B cell (primary cell): ENCODE measurements around the gene SP6. TPM values are rescaled to one million over a fixed set of nuclear protein-coding genes. Genes with fewer than 3 reads are reported as not detected.

ENCODE experiments used
- ATAC-seq: fragments of 200-7000 bp; cut with Tn5 transposase; one replicate; pipeline ENCODE4 v1.10.0; 2021; ENCODE audit warnings: low read depth, mild to moderate bottlenecking, moderate number of reproducible peaks, moderate library complexity
- CTCF ChIA-PET: fragments of 350-600 bp; sonication (Branson Sonifier 250); formaldehyde crosslinking; loops from one replicate; lab custom pipeline; 2021; ENCODE audit warnings: antibody characterized with exemption, inconsistent platforms; lab: Charles Lee
- POLR2A ChIA-PET: fragments of 350-600 bp; sonication (Branson Sonifier 250); formaldehyde crosslinking; loops from one replicate; lab custom pipeline; 2021; ENCODE audit warnings: antibody characterized with exemption; lab: Charles Lee
- DNase-seq: peaks from one replicate; pipeline ENCODE4 v3.0.0; 2013
- H2AFZ ChIP-seq: 2 replicates; pipeline ENCODE4 v1.6.1; 2012; ENCODE audit warnings: mild to moderate bottlenecking, low read depth, low read length; ENCODE audit not compliant: insufficient read depth, poor library complexity, severe bottlenecking
- H3K27ac ChIP-seq, 2 donors: 1 replicate in 1 of 2; 2 replicates in 1 of 2; pipeline ENCODE4 v1.5.1; 2012 to 2013; ENCODE audit warnings: low read length in 2 of 2, mild to moderate bottlenecking in 2 of 2, moderate library complexity in 1 of 2
- H3K27me3 ChIP-seq, 4 experiments: fragments of 200-600 bp in 1 of 4; sonication (generic) in 1 of 4; replicated peaks in 1 of 4; 1 replicate in 2 of 4; 2 replicates in 2 of 4; pipeline versions ENCODE4 v1.6.1 to v1.7.0; 2013 to 2016; ENCODE audit warnings: low read length in 3 of 4, mild to moderate bottlenecking in 2 of 4, mixed read lengths in 1 of 4, moderate library complexity in 1 of 4; ENCODE audit not compliant: insufficient read depth in 4 of 4, control insufficient read depth in 3 of 4; ENCODE audit errors: control extremely low read depth in 1 of 4
- H3K36me3 ChIP-seq, 2 experiments: replicated peaks in 1 of 2; 1 replicate in 1 of 2; 2 replicates in 1 of 2; pipeline versions ENCODE4 v1.6.1 to v1.7.1; 2013; ENCODE audit warnings: low read length in 1 of 2; ENCODE audit not compliant: insufficient read depth in 2 of 2, control insufficient read depth in 1 of 2; ENCODE audit errors: control extremely low read depth in 1 of 2, extremely low read depth in 1 of 2
- H3K4me1 ChIP-seq, 2 donors: fragments of 200-600 bp in 1 of 2; sonication (generic) in 1 of 2; 1 replicate in 1 of 2; 2 replicates in 1 of 2; pipeline versions ENCODE4 v1.5.1 to v1.6.1; 2013 to 2017; ENCODE audit warnings: low read length in 2 of 2; ENCODE audit not compliant: control insufficient read depth in 2 of 2, insufficient read depth in 2 of 2
- H3K4me2 ChIP-seq: replicated peaks from 2 replicates; pipeline ENCODE3; 2012; ENCODE audit warnings: mild to moderate bottlenecking, low read depth, low read length; ENCODE audit not compliant: poor library complexity, severe bottlenecking
- H3K4me3 ChIP-seq, 5 experiments: fragments of 200-600 bp in 1 of 5; sonication (generic) in 1 of 5; 1 replicate in 3 of 5; 2 replicates in 2 of 5; pipeline versions ENCODE4 v1.5.1 to v1.7.0; 2011 to 2016; ENCODE audit warnings: low read length in 4 of 5, mild to moderate bottlenecking in 4 of 5, low read depth in 2 of 5, control low read depth in 1 of 5, moderate library complexity in 1 of 5; ENCODE audit not compliant: insufficient read depth in 1 of 5; ENCODE audit errors: control extremely low read depth in 1 of 5, extremely low read depth in 1 of 5
- H3K79me2 ChIP-seq: fragments of 200-600 bp; sonication (generic); one replicate; pipeline ENCODE4 v1.6.0; 2016; ENCODE audit warnings: low read length; ENCODE audit not compliant: control insufficient read depth, insufficient read depth
- H3K9ac ChIP-seq: fragments of 200-600 bp; sonication (generic); 2 replicates; pipeline ENCODE4 v1.6.1; 2017; ENCODE audit warnings: mild to moderate bottlenecking, low read length, moderate library complexity
- H3K9me3 ChIP-seq, 3 donors: one replicate each; pipeline versions ENCODE4 v1.6.1 to v1.7.1; 2013; ENCODE audit warnings: low read length in 2 of 3; ENCODE audit not compliant: control insufficient read depth in 2 of 3, insufficient read depth in 1 of 3; ENCODE audit errors: control extremely low read depth in 1 of 3
- H4K20me1 ChIP-seq: 2 replicates; pipeline ENCODE4 v1.6.0; 2012; ENCODE audit warnings: mild to moderate bottlenecking, low read length; ENCODE audit not compliant: insufficient read depth, control insufficient read depth, poor library complexity, severe bottlenecking
- H3K27ac Mint-ChIP-seq: one replicate; pipeline ENCODE4 v1.8.0; 2021; ENCODE audit warnings: mixed read lengths
- H3K27me3 Mint-ChIP-seq: one replicate; pipeline ENCODE4 v1.8.0; 2021; ENCODE audit warnings: mixed read lengths
- H3K4me1 Mint-ChIP-seq: one replicate; pipeline ENCODE4 v1.8.0; 2021; ENCODE audit warnings: mixed read lengths
- H3K4me3 Mint-ChIP-seq: one replicate; pipeline ENCODE4 v1.8.0; 2021; ENCODE audit warnings: mixed read lengths
- H3K9me3 Mint-ChIP-seq: one replicate; pipeline ENCODE4 v1.8.0; 2022; ENCODE audit warnings: mixed read lengths; ENCODE audit not compliant: insufficient read depth
- EZH2 ChIP-seq: IDR thresholded peaks from 2 replicates; pipeline ENCODE4 v1.6.1; 2012; ENCODE audit warnings: borderline replicate concordance, low read depth, mild to moderate bottlenecking, moderate library complexity, low read length; ENCODE audit not compliant: insufficient read depth, poor library complexity, severe bottlenecking
- WGBS: methylation state at CpG from one replicate; pipeline ENCODE4 v1.1.5; 2013; ENCODE audit warnings: missing lambda C conversion rate; ENCODE audit not compliant: insufficient coverage; 5-methylcytosine and 5-hydroxymethylcytosine counted together
- intact Hi-C: fragments of 100-400 bp; cut with micrococcal nuclease; formaldehyde crosslinking; loops from one replicate; pipeline ENCODE4 v1.10.0; 2022
- polyA plus RNA-seq: library from polyadenylated mRNA; depleted of rRNA; stranded (reverse); fragments of >200 nt; gene quantifications from 2 replicates; pipeline ENCODE4 v1.2.3, GENCODE V29; 2012
- total RNA-seq, 2 donors: library from RNA; stranded (reverse); fragments of 120-200 nt in 1 of 2; gene quantifications; 1 replicate in 1 of 2; 2 replicates in 1 of 2; pipeline versions ENCODE4 v1.2.3 to v1.2.4, GENCODE V29; 2013 to 2022
- TF ChIP-seq, protein P1 (sequence below): fragments of 200-600 bp; IDR thresholded peaks from one replicate; pipeline ENCODE4 v1.8.0; 2022; ENCODE audit warnings: antibody characterized with exemption, mild to moderate bottlenecking

The SP6 gene
- total and polyA plus RNA-seq, 2 donors (not counting 1 experiment from before 2014, with no cell fraction given) = 0.04 TPM; not detected in 1

DNA sequence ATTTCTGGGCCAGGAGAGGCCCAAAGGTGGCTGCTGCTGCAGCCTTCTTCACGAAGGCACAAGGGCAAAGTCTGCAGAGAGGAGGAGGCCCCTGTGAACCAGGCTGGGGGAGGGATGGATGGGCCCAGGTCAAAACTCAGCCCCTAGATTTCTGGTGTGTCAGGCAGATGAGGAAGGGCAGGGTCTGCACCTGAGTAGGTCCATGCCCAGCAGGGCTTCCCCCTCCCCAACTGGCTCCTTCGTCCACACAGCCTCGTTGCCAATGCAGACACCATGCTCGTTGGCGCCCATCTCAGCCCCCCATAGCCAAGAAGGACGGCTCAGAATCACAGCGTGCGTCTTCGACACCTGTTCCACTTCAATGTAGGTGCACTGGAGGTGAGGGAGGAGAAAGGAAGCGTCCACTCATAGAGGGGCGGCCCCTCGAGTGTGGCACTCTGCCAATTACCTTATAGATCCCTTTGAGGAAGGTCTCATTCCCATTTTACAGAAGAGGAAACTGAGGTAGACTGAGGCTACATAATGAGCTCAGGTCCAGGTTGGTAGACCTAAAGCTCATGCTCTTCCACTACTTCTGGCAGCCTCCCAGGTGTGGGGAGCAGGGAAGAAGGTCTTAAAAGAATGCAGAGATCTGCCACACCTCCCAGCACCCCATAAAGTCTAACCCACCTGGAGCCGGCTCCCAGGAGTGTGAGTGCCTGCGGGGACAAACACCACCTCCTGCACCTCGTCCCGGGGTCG lies 10.8 kb downstream of the SP6 start:
- Mint-ChIP-seq H3K4me3 (peak overlapping the region; percentile 97), H3K27me3 (peaks cover 12% of the 10 kb centered on the region), H3K4me1 (peaks cover 26% of the 10 kb centered on the region), H3K27ac (peak overlapping the region; percentile 6), H3K9me3 (no peaks in the 10 kb centered on the region)
- ChIA-PET POLR2A (interaction anchor here (0.6 to 1.6 kb wide), 4 partner anchors 9 to 225 kb away, joined by 3 to 14 read pairs (median 6); partner anchors contain the start of genes CDK5RAP3, LRRC46 and MRPL10), CTCF (interaction anchor here (1.0 to 19.9 kb wide), 11 partner anchors 9 to 175 kb away, joined by 3 to 436 read pairs (median 6); partner anchors contain the start of genes CDK5RAP3, LRRC46, MRPL10 and SP2)
- Histone ChIP-seq H4K20me1 (no peaks in the 10 kb centered on the region), H3K4me1 (peaks cover 9 to 18% of the 10 kb centered on the region in 2 donors), H3K27ac (peak overlapping the region in 1 of 2 donors; percentile 75), H3K79me2 (peaks cover 11% of the 10 kb centered on the region), H3K36me3 (peaks cover 0 to 15% of the 10 kb centered on the region in 2 experiments), H3K9ac (peak overlapping the region; percentile 83), H3K4me2 (peak overlapping the region; percentile 89), H2AFZ (peak overlapping the region; percentile 95), H3K4me3 (peak overlapping the region; percentile 5 to 87 (median 79)), H3K9me3 (no peaks in the 10 kb centered on the region), H3K27me3 (peaks cover 0 to 15% (median 9%) of the 10 kb centered on the region in 4 experiments)
- intact Hi-C loops = loop anchor here (2.0 kb wide), 3 partner anchors 101 to 185 kb away; partner anchors contain the start of genes CDK5RAP3 and PNPO
- TF ChIP-seq EZH2 = no peak
- TF ChIP-seq, protein P1, sequence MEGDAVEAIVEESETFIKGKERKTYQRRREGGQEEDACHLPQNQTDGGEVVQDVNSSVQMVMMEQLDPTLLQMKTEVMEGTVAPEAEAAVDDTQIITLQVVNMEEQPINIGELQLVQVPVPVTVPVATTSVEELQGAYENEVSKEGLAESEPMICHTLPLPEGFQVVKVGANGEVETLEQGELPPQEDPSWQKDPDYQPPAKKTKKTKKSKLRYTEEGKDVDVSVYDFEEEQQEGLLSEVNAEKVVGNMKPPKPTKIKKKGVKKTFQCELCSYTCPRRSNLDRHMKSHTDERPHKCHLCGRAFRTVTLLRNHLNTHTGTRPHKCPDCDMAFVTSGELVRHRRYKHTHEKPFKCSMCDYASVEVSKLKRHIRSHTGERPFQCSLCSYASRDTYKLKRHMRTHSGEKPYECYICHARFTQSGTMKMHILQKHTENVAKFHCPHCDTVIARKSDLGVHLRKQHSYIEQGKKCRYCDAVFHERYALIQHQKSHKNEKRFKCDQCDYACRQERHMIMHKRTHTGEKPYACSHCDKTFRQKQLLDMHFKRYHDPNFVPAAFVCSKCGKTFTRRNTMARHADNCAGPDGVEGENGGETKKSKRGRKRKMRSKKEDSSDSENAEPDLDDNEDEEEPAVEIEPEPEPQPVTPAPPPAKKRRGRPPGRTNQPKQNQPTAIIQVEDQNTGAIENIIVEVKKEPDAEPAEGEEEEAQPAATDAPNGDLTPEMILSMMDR = no peak
- 60% methylated on average over 14 of the region's 17 CpGs for WGBS
- ATAC-seq (no peak), DNase-seq (no peak)

DNA sequence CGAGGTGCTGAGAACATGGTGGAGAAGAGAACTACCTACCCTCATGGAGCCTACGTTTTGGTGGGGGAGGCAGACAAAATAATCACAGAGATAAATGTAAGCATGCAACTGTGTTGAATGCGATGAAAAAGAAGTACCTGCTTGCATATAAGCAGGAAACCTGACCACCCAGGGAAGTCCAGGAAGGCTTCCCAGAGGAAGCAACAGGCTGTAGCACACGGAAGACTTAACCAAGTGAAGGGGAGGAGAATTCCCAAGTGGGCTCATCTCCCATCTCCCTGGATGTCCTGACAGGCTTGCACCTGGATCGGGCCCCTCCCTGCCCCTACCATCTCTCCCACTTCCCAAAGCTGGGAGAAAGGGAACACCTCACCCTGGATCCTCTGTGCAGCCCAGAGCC lies 11.9 kb downstream of the SP6 start:
- Histone ChIP-seq H3K4me1 (peaks cover 9 to 18% of the 10 kb centered on the region in 2 donors), H3K79me2 (peaks cover 11% of the 10 kb centered on the region), H3K9ac (no peak overlapping the region), H3K4me2 (no peak overlapping the region), H3K27me3 (peaks cover 0 to 4% (median 2%) of the 10 kb centered on the region in 4 experiments), H3K4me3 (no peak overlapping the region), H2AFZ (no peak overlapping the region), H3K9me3 (no peaks in the 10 kb centered on the region), H3K36me3 (peaks cover 0 to 15% of the 10 kb centered on the region in 2 experiments), H4K20me1 (no peaks in the 10 kb centered on the region), H3K27ac (no peak overlapping the region)
- no peak for DNase-seq
- H3K27ac Mint-ChIP-seq = no peak overlapping the region
- no peaks in the 10 kb centered on the region for H3K9me3 Mint-ChIP-seq
- POLR2A ChIA-PET = no interaction called here
- 100% methylated on average over 3 of the region's 5 CpGs for WGBS
- peak overlapping the region; percentile 47 for H3K4me3 Mint-ChIP-seq
- peaks cover 3% of the 10 kb centered on the region for H3K27me3 Mint-ChIP-seq
- intact Hi-C loops = no loop called here
- H3K4me1 Mint-ChIP-seq = peaks cover 26% of the 10 kb centered on the region
- no peak for ATAC-seq
- CTCF ChIA-PET = interaction anchor here (19.9 kb wide), 1 partner anchor 50 kb away, joined by 436 read pairs; the partner anchor contains the start of gene SP2
- TF ChIP-seq, protein P1 = no peak
- no peak for TF ChIP-seq EZH2
